GM10266 (cell line): Measurements from ENCODE around the gene TMC7.

Experiments
- DNase-seq: peaks from one replicate; pipeline ENCODE4 v3.0.0; 2012; ENCODE audit errors: extremely low spot score
- TF ChIP-seq, protein P1 (sequence below): IDR thresholded peaks from 2 replicates; pipeline ENCODE4 v1.5.1; 2012; ENCODE audit warnings: mild to moderate bottlenecking, low read depth; ENCODE audit not compliant: control insufficient read depth, insufficient read depth; ENCODE audit errors: missing control alignments

The TMC7 gene

DNA sequence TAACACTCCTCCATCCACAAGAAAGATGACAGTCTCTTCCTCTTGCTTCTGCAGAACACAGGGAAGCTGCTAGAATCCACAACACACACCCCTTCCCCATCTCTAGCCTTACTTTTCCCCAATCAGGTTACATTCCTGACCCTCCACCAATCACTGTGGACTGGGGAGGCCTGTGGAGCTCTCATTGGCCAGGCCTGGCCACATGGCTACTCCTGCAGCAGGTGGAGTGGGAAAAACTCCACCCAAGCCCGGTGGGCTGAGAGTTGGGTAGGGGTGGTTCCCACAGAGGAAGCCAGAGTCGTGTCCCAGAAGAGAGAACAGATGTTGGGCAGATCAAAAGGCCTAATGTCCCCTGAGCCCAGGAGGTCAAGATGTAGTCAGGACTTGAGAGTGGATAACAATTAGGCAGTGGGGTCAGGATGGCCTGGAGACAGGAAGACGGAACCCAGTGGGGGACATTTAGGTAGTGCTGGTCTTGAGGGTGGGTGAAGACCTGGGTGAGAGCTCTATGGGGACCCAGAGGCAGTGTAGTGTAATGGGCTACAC lies 105.7 kb downstream of the TMC7 start:
- DNase-seq = no peak
- TF ChIP-seq, protein P1, sequence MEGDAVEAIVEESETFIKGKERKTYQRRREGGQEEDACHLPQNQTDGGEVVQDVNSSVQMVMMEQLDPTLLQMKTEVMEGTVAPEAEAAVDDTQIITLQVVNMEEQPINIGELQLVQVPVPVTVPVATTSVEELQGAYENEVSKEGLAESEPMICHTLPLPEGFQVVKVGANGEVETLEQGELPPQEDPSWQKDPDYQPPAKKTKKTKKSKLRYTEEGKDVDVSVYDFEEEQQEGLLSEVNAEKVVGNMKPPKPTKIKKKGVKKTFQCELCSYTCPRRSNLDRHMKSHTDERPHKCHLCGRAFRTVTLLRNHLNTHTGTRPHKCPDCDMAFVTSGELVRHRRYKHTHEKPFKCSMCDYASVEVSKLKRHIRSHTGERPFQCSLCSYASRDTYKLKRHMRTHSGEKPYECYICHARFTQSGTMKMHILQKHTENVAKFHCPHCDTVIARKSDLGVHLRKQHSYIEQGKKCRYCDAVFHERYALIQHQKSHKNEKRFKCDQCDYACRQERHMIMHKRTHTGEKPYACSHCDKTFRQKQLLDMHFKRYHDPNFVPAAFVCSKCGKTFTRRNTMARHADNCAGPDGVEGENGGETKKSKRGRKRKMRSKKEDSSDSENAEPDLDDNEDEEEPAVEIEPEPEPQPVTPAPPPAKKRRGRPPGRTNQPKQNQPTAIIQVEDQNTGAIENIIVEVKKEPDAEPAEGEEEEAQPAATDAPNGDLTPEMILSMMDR = no peak

DNA sequence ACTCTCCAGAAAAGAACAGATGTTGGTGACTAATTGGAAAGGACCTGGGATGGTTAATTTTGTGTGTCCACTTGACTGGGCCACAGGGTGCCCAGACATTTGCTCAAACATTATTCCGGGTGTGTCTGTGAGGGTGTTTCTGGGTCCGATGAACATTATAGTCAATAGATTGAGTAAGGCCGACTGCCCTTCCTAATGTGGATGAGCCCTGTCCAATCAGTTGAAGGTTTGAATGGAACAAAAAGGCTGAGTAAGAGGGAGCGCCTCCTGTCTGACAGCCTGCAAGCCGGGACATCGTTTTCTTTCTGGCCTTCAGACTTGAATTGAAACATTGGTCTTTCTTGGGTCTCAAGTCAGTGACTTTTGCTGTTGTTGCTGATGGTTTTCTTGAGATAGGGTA lies 107.2 kb downstream of the TMC7 start:
- no peak for DNase-seq
- TF ChIP-seq, protein P1 = no peak

DNA sequence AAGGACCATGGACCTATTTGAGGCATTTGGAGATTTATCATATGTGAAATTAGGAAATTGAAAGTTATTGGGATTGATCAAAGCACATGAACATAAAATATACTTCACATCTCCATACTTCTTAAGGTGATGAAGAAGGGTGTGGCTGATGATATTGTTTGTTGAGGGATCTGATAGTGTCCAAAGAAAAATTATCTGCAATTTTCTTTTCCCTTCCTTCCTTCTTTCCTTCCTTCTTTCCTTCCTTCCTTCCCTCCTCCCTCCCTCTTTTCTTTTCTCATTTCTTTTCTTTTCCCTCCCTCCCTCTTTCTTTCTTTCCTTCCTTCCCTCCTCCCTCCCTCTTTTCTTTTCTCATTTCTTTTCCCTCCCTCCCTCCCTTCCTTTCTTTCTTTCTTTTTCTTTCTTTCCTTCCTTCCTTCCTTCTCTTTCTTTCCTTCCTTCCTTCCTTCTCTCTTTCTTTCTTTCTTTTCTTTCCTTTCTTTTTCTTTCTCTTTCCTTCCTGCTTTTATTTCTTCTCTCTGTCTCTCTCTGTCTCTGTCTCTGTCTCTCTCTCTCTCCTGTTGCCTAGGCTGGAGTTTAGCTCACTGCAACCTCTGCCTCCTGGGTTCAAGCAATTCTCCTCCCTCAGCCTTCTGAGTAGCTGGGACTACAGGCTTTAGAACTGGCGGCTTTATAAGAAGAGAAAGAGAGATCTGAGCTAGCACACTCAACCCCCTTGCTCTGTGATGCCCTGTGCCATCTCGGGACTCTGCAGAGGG lies 109.1 kb downstream of the TMC7 start:
- no peak for DNase-seq
- TF ChIP-seq, protein P1 = no peak

DNA sequence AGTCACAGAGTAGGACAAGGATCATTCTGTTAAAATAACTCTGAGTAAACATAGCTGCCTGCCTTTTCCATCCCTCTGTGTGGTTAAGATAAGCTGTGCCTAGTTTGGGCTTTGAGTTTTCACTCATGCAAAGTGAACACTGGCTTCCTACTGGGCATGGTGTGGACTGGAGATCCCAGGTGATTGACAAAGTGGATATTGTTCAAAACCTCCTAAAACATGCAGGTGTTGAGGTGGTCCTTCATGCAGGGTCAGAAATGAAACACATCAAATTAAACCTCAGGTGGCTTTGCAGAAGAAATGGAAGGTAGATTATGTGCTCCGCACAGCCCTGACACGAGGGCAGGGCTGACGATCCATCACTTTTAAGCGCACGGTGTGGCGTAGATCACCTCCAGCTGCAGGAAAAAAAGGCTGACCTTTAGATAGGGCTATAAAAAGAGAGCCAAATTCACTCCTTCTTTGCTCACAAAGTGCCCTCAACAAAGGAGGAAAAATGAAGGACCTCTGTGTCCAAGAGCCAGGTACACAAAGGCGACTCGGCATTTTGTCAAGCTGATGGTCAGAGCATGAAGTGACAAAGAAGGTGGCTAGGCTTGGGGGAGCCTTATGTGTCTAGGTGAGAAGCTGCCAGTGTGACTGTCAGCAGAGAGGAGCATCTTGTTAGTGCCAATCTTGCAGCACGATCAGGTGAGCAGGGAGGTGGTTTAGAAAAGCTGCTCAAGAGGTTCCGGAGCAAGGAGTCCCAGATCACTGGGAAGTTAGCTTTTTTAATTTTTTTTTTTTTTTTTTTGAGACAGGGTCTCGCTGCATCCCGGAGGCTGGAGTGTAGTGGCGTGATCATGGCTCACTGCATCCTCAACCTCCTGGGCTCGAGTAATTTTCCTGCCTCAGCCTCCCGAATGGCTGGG lies 110.2 kb downstream of the TMC7 start:
- no peak for DNase-seq

DNA sequence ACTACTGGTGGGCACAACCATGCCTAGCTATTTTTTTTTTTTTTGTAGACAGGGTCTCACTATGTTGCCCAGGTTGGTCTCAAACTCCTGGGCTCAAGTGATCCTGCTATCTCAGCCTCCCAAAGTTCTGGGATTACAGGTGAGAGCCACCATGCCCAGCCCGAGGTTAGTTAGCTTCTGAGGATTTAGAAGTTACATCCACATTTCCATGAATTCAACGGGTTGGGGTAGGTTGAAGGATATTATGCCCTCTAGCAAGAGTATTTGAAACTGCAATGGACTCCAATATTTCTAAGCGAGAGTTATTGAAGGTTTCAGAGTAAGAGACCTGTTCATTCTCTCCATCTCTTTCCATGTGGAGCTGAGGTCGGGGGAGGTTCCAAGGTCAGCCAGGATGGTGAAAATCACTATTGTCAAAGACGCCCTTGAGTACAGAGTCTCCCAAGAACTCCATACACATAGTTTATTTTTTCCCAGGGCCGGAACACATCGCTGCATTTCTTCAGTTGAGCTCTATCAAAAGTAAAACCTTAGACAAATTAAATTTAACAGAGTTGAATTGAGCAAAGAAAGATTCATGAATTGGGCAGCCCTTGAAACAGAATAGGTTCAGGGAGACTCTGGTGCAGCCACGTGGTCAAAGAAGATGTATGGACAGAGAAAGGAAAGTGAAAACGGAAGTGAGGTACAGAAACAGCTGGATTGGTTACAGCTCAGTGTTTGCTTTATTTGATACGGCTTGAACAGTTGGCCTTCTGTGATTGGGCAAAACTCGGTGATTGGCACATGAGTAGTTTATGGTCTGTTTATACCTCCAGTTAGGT lies 111.0 kb downstream of the TMC7 start:
- TF ChIP-seq, protein P1 = no peak
- DNase-seq = no peak

More for the DNA sequence above, 110.2 kb downstream of the TMC7 start:
- TF ChIP-seq, protein P1 = no peak

DNA sequence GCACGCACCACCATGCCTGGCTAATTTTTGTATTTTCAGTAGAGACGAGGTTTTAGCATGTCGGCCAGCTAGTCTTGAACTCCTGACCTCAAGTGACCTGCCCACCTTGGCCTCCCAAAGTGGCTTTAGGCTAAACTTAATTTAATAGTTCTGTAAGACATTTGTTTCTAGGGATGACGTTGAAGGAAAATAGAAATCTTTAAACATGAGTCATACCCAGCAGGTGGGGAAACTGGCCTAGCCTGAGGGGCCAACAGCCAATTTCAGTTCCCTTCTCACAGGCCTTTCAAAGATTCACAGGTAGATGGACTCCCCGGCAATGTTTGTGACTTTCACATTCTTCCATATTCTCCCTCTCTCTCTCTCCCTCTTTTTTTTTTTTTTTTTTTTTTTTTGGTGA lies 111.9 kb downstream of the TMC7 start:
- no peak for DNase-seq
- TF ChIP-seq, protein P1 = no peak
